ENCODE data around the gene KISS1. TPM values are rescaled to one million over a fixed set of nuclear protein-coding genes. Genes with fewer than 3 reads are reported as not detected.

The KISS1 gene
- total and polyA plus RNA-seq, 2 of the 4 experiments (the other 2 are of a cell fraction): 11.7 to 27.3 TPM

- Histone ChIP-seq H2BK120ac (ENCODE audit: low read depth, low read length) (no peak overlapping the region), H3K36me3 (ENCODE audit: control insufficient read depth, insufficient read depth, low read length) (peaks cover 38% of the 10 kb centered on the region), H2AK5ac (ENCODE audit: low read depth, low read length) (no peak overlapping the region; the same call in 1 of the 2 replicates), H4K20me1 (ENCODE audit: insufficient read depth, low read length) (no peaks in the 10 kb centered on the region), H2BK15ac (ENCODE audit: low read depth, low read length) (no peak overlapping the region), H3K14ac (replicated peaks; ENCODE audit: low read depth, low read length) (0 out of 2 replicates have a peak overlapping the region, but pooled peaks have one; percentile 63), H2BK5ac (ENCODE audit: low read depth, low read length, poor library complexity, severe bottlenecking) (no peak overlapping the region), H3K4me3 (ENCODE audit: insufficient read depth, low read depth, low read length) (no peak overlapping the region), H2AK9ac (replicated peaks; ENCODE audit: low read depth, low read length, poor library complexity) (no peak overlapping the region), H3K79me1 (ENCODE audit: low read depth in 1 of 2, low read length in 2 of 2) (no peaks in the 10 kb centered on the region), H3K9me1 (ENCODE audit: insufficient read depth, low read length) (peaks cover 6% of the 10 kb centered on the region), H3K4me2 (ENCODE audit: low read depth, low read length) (no peak overlapping the region), H3K56ac (ENCODE audit: extremely low read depth, insufficient read depth, low read length) (no peak overlapping the region), H3K4me1 (ENCODE audit: control insufficient read depth, insufficient read depth, low read length) (peaks cover 4% of the 10 kb centered on the region), H3K27ac (ENCODE audit: insufficient read depth, low read length) (no peak overlapping the region), H3K9me3 (ENCODE audit: control insufficient read depth, insufficient read depth, low read length) (no peaks in the 10 kb centered on the region), H3K4ac (ENCODE audit: low read depth, low read length) (no peak overlapping the region), H3K23ac (ENCODE audit: low read depth, low read length) (no peak overlapping the region), H3K18ac (ENCODE audit: low read depth, low read length) (no peak overlapping the region), H4K8ac (ENCODE audit: low read depth in 2 of 2, low read length in 2 of 2) (no peak overlapping the region), H2BK20ac (ENCODE audit: low read depth, low read length) (no peak overlapping the region), H4K5ac (ENCODE audit: low read depth, low read length) (no peak overlapping the region), H2AFZ (replicated peaks; ENCODE audit: low read length, poor library complexity) (no peak overlapping the region), H3K27me3 (ENCODE audit: control insufficient read depth, insufficient read depth, low read length) (no peaks in the 10 kb centered on the region), H3K9ac (ENCODE audit: low read depth, low read length) (no peak overlapping the region), H4K91ac (ENCODE audit: insufficient read depth, low read depth, low read length) (no peak overlapping the region)
- dilution Hi-C loops (cut with HindIII; ENCODE audit: low sequenced_read_pairs, unreplicated experiment) (no loop called here), in situ Hi-C loops (cut with MboI; ENCODE audit: low sequenced_read_pairs) (no loop called here), intact Hi-C loops (cut with micrococcal nuclease) (no loop called here)
- ChIA-PET POLR2A (ENCODE audit: unreplicated experiment) (no interaction called here), CTCF (interaction anchor here (1.0 to 1.1 kb wide), 2 partner anchors 16 to 135 kb away, joined by 3 to 6 read pairs; partner anchors contain the start of gene PLEKHA6)
- TF ChIP-seq POLR2A (IDR thresholded peaks at IDR 0.05; ENCODE audit: low read depth, low read length) (no peak), CTCF (conservative IDR thresholded peaks at IDR 0.05; ENCODE audit: low read depth, low read length) (no peak), RFX5 (IDR thresholded peaks at IDR 0.05; ENCODE audit: low read depth, low read length) (no peak), ELK1 (IDR thresholded peaks at IDR 0.05; ENCODE audit: borderline replicate concordance, low read depth, low read length) (no peak), RAD21 (IDR thresholded peaks at IDR 0.05; ENCODE audit: low read length) (no peak), MAZ (IDR thresholded peaks at IDR 0.05; ENCODE audit: borderline replicate concordance, low read depth, low read length) (no peak), FOS (IDR thresholded peaks at IDR 0.05; ENCODE audit: low read depth, low read length) (no peak), MXI1 (IDR thresholded peaks at IDR 0.05; ENCODE audit: borderline replicate concordance, low read depth, low read length) (no peak), NFE2L2 (IDR thresholded peaks at IDR 0.05; ENCODE audit: low read depth, low read length) (no peak), USF2 (IDR thresholded peaks at IDR 0.05; ENCODE audit: low read depth, low read length) (no peak), CEBPB (IDR thresholded peaks at IDR 0.05; ENCODE audit: low read depth, low read length) (no peak)
- ATAC-seq (ENCODE audit: low read depth) (no peak; the same call in 1 of the 2 replicates), DNase-seq (peak; percentile 39)
- no TSS peak for BruUV-seq (replicated peaks)
- WGBS, 2 experiments (ENCODE audit: extremely low coverage in 2 of 2, insufficient read length in 1 of 2): 68% methylated on average over 6 of the region's 8 CpGs; no CpG with 5 or more reads in 1 of the 2 experiments
Measured at GRCh38 chr1:204224655-204225054, 28.4 kb upstream of the KISS1 start.

Data from IMR-90 (cell line).